ENCODE data around the gene MRPL52. TPM values are rescaled to one million over a fixed set of nuclear protein-coding genes. Genes with fewer than 3 reads are reported as not detected.
A peak's percentile ranks its signal among the peaks of the same experiment; 100 is the strongest.
"Not testable (repeated sequence)": the region's sequence is repeated elsewhere in the genome, so short reads cannot be mapped to it uniquely, and the experiment has no call there.

MRPL52 gene
- total RNA-seq, 1 donor from 2014 or later = 110 TPM

- intact Hi-C loops (cut with DNase I) = no loop called here
- no peak for ATAC-seq
- no peak for DNase-seq (ENCODE audit: missing footprints)
Measured at GRCh38 chr14:22847661-22848341, 18.1 kb downstream of the MRPL52 start.

- peak; percentile 62 for ATAC-seq
- intact Hi-C loops (cut with DNase I) = no loop called here
- peak; percentile 80 for DNase-seq (ENCODE audit: missing footprints)
Measured at GRCh38 chr14:22848351-22849164, 18.9 kb downstream of the MRPL52 start.

- ATAC-seq (peak; percentile 36), DNase-seq (ENCODE audit: missing footprints) (peak; percentile 80)
- intact Hi-C loops (cut with DNase I) = no loop called here
Measured at GRCh38 chr14:22849212-22849819, 19.6 kb downstream of the MRPL52 start.

- ATAC-seq (peak; percentile 77), DNase-seq (ENCODE audit: missing footprints) (peak; percentile 94)
- intact Hi-C loops (cut with DNase I) = loop anchor here (2.0 to 5.0 kb wide), 2 partner anchors 14 to 464 kb away; partner anchors contain the start of gene MMP14
Measured at GRCh38 chr14:22850944-22851764, 21.5 kb downstream of the MRPL52 start.

- DNase-seq (ENCODE audit: missing footprints); ATAC-seq: not testable (repeated sequence)
- intact Hi-C loops (cut with DNase I) = loop anchor here (2.0 to 5.0 kb wide), 2 partner anchors 295 to 465 kb away; no protein-coding TSS in a partner anchor
Measured at GRCh38 chr14:22852178-22852577, 22.5 kb downstream of the MRPL52 start.

- no peak for ATAC-seq
- no peak for DNase-seq (ENCODE audit: missing footprints)
- intact Hi-C loops (cut with DNase I) = loop anchor here (2.0 to 5.0 kb wide), 2 partner anchors 296 to 465 kb away; no protein-coding TSS in a partner anchor
Measured at GRCh38 chr14:22852599-22852939, 22.9 kb downstream of the MRPL52 start.

GRCh38 chr14:22852940-22853767 lies 23.5 kb downstream of the MRPL52 start:
- peak; percentile 93 for DNase-seq (ENCODE audit: missing footprints)
- ATAC-seq = peak; percentile 51
- intact Hi-C loops (cut with DNase I) = loop anchor here (1.0 to 5.0 kb wide), 5 partner anchors 30 to 466 kb away; no protein-coding TSS in a partner anchor

GRCh38 chr14:22854296-22854695 lies 24.6 kb downstream of the MRPL52 start:
- intact Hi-C loops (cut with DNase I) = loop anchor here (5.0 kb wide), 1 partner anchor 467 kb away; no protein-coding TSS in a partner anchor

GRCh38 chr14:22854963-22855724 lies 25.5 kb downstream of the MRPL52 start:
- intact Hi-C loops (cut with DNase I) = loop anchor here (5.0 kb wide), 1 partner anchor 468 kb away; no protein-coding TSS in a partner anchor
- DNase-seq (ENCODE audit: missing footprints) = no peak
- ATAC-seq = no peak

More at GRCh38 chr14:22854296-22854695, 24.6 kb downstream of the MRPL52 start:
- ATAC-seq; DNase-seq (ENCODE audit: missing footprints): not testable (repeated sequence)

GRCh38 chr14:22856428-22856827 lies 26.7 kb downstream of the MRPL52 start:
- ATAC-seq (no peak), DNase-seq (ENCODE audit: missing footprints) (no peak)
- intact Hi-C loops (cut with DNase I) = no loop called here

- DNase-seq (ENCODE audit: missing footprints); intact Hi-C loops (cut with DNase I); ATAC-seq: not testable (repeated sequence)
Measured at GRCh38 chr14:22860377-22860776, 30.7 kb downstream of the MRPL52 start.

GRCh38 chr14:22861651-22862050 lies 32.0 kb downstream of the MRPL52 start:
- intact Hi-C loops (cut with DNase I) = no loop called here
- ATAC-seq = no peak

GRCh38 chr14:22864979-22865378 lies 35.3 kb downstream of the MRPL52 start:
- no peak for DNase-seq (ENCODE audit: missing footprints)
- intact Hi-C loops (cut with DNase I) = loop anchor here (5.0 kb wide), 1 partner anchor 38 kb away; the partner anchor contains the start of gene MRPL52
- no peak for ATAC-seq

More at GRCh38 chr14:22861651-22862050, 32.0 kb downstream of the MRPL52 start:
- DNase-seq (ENCODE audit: missing footprints) = no peak

GRCh38 chr14:22865424-22866405 lies 36.0 kb downstream of the MRPL52 start:
- ATAC-seq (no peak), DNase-seq (ENCODE audit: missing footprints) (no peak)
- intact Hi-C loops (cut with DNase I) = loop anchor here (5.0 kb wide), 1 partner anchor 38 kb away; the partner anchor contains the start of gene MRPL52

GRCh38 chr14:22866874-22867273 lies 37.2 kb downstream of the MRPL52 start:
- DNase-seq (ENCODE audit: missing footprints) (no peak), ATAC-seq (no peak)
- intact Hi-C loops (cut with DNase I) = loop anchor here (5.0 kb wide), 1 partner anchor 40 kb away; the partner anchor contains the start of gene MRPL52

Measured in Right ventricle myocardium inferior (tissue), 1 donor.